GM10266 (cell line): ENCODE measurements around the gene ITLN1.
"Not testable (repeated sequence)": the region's sequence is repeated elsewhere in the genome, so short reads cannot be mapped to it uniquely, and the experiment has no call there.

Source experiments
- DNase-seq: peaks from one replicate; pipeline ENCODE4 v3.0.0; 2012; ENCODE audit errors: extremely low spot score
- CTCF ChIP-seq: IDR thresholded peaks from 2 replicates; pipeline ENCODE4 v1.5.1; 2012; ENCODE audit warnings: mild to moderate bottlenecking, low read depth; ENCODE audit not compliant: control insufficient read depth, insufficient read depth; ENCODE audit errors: missing control alignments

Gene ITLN1

GRCh38 chr1:160910170-160910750 is 25.3 kb upstream of the ITLN1 start:
- TF ChIP-seq CTCF = no peak
- no peak for DNase-seq

GRCh38 chr1:160907976-160908375 is 23.0 kb upstream of the ITLN1 start:
- TF ChIP-seq CTCF = no peak
- DNase-seq = no peak

GRCh38 chr1:160905617-160905989 is 20.6 kb upstream of the ITLN1 start:
- no peak for TF ChIP-seq CTCF
- DNase-seq = no peak

GRCh38 chr1:160904783-160905616 is 20.0 kb upstream of the ITLN1 start:
- TF ChIP-seq CTCF = no peak
- no peak for DNase-seq

- DNase-seq = not testable (repeated sequence)
Observed at GRCh38 chr1:160902251-160902650, 17.3 kb upstream of the ITLN1 start.

GRCh38 chr1:160901768-160902167 is 16.8 kb upstream of the ITLN1 start:
- no peak for DNase-seq
- TF ChIP-seq CTCF = no peak

GRCh38 chr1:160900683-160901082 is 15.7 kb upstream of the ITLN1 start:
- DNase-seq = not testable (repeated sequence)

GRCh38 chr1:160894368-160895135 is 9.6 kb upstream of the ITLN1 start:
- not testable (repeated sequence) for DNase-seq

GRCh38 chr1:160891474-160891873 is 6.5 kb upstream of the ITLN1 start:
- TF ChIP-seq CTCF = no peak
- DNase-seq = no peak
